Left ventricle myocardium superior (tissue), 1 donor: ENCODE measurements around the gene JPH3. TPM values are rescaled to one million over a fixed set of nuclear protein-coding genes. Genes with fewer than 3 reads are reported as not detected.

ENCODE experiments used
- ATAC-seq: fragments of 200-7000 bp; cut with Tn5 transposase; one replicate; pipeline ENCODE4 v1.9.1; 2020; ENCODE audit warnings: mild to moderate bottlenecking, moderate library complexity
- DNase-seq: peaks from one replicate; pipeline ENCODE4 v3.0.0-alpha.2; 2020
- intact Hi-C: fragments of 100-400 bp; cut with micrococcal nuclease; formaldehyde crosslinking; loops from one replicate; pipeline ENCODE4 v1.11.0; 2022
- total RNA-seq: library from RNA; stranded (reverse); fragmentation: NEBNext Ultra II Directional; extraction: Animal tissue kit (Norgen Biotek cat#: 25700); gene quantifications from one replicate; pipeline ENCODE4 v1.2.1, GENCODE V29; 2021
- donor health status: DM: no; HTN: yes; CAD: no; lungs with severe emphysema.

Gene JPH3
- total RNA-seq, 1 donor from 2014 or later: 0.12 TPM

GRCh38 chr16:87641721-87642120 lies 39.4 kb downstream of the JPH3 start:
- intact Hi-C loops: no loop called here
- DNase-seq: no peak

GRCh38 chr16:87642491-87642890 lies 40.2 kb downstream of the JPH3 start:
- intact Hi-C loops: no loop called here
- DNase-seq: no peak
- no peak for ATAC-seq

More at GRCh38 chr16:87641721-87642120, 39.4 kb downstream of the JPH3 start:
- ATAC-seq: no peak

- no peak for ATAC-seq
- DNase-seq: no peak
- intact Hi-C loops: no loop called here
These were observed 41.9 kb downstream of the JPH3 start for GRCh38 chr16:87644186-87644585.

GRCh38 chr16:87644596-87644995 lies 42.3 kb downstream of the JPH3 start:
- no peak for ATAC-seq
- DNase-seq: no peak
- intact Hi-C loops: no loop called here

- ATAC-seq: no peak
- intact Hi-C loops: no loop called here
- no peak for DNase-seq
These were observed 43.5 kb downstream of the JPH3 start for GRCh38 chr16:87645802-87646201.

- no peak for DNase-seq
- intact Hi-C loops: no loop called here
- no peak for ATAC-seq
These were observed 45.3 kb downstream of the JPH3 start for GRCh38 chr16:87647431-87648185.

GRCh38 chr16:87648236-87648635 lies 45.9 kb downstream of the JPH3 start:
- intact Hi-C loops: no loop called here
- ATAC-seq (no peak), DNase-seq (no peak)

- ATAC-seq (no peak), DNase-seq (no peak)
- intact Hi-C loops: no loop called here
These were observed 46.6 kb downstream of the JPH3 start for GRCh38 chr16:87648698-87649487.

- no peak for DNase-seq
- no peak for ATAC-seq
These were observed 50.1 kb downstream of the JPH3 start for GRCh38 chr16:87652386-87652785.

GRCh38 chr16:87652799-87653198 lies 50.5 kb downstream of the JPH3 start:
- no peak for DNase-seq
- intact Hi-C loops: no loop called here
- no peak for ATAC-seq

More at GRCh38 chr16:87652386-87652785, 50.1 kb downstream of the JPH3 start:
- intact Hi-C loops: no loop called here

- no peak for DNase-seq
- intact Hi-C loops: no loop called here
- ATAC-seq: no peak
These were observed 50.9 kb downstream of the JPH3 start for GRCh38 chr16:87653234-87653633.

GRCh38 chr16:87654826-87655225 lies 52.5 kb downstream of the JPH3 start:
- intact Hi-C loops: no loop called here
- ATAC-seq: no peak
- DNase-seq: no peak

GRCh38 chr16:87656328-87656727 lies 54.0 kb downstream of the JPH3 start:
- ATAC-seq (no peak), DNase-seq (no peak)
- intact Hi-C loops: no loop called here

GRCh38 chr16:87657621-87658192 lies 55.4 kb downstream of the JPH3 start:
- no peak for ATAC-seq
- DNase-seq: no peak
- intact Hi-C loops: no loop called here

- ATAC-seq: no peak
- no peak for DNase-seq
- intact Hi-C loops: no loop called here
These were observed 56.4 kb downstream of the JPH3 start for GRCh38 chr16:87658564-87659225.

- ATAC-seq (peak; percentile 61), DNase-seq (peak; percentile 60)
- intact Hi-C loops: no loop called here
These were observed 59.3 kb downstream of the JPH3 start for GRCh38 chr16:87661561-87661960.

GRCh38 chr16:87662254-87663204 lies 60.2 kb downstream of the JPH3 start:
- ATAC-seq (no peak), DNase-seq (no peak)
- intact Hi-C loops: no loop called here

GRCh38 chr16:87664792-87665191 lies 62.5 kb downstream of the JPH3 start:
- intact Hi-C loops: no loop called here
- no peak for DNase-seq
- ATAC-seq: no peak

- intact Hi-C loops: no loop called here
- DNase-seq (no peak), ATAC-seq (no peak)
These were observed 62.9 kb downstream of the JPH3 start for GRCh38 chr16:87665193-87665592.
